Heart right ventricle (tissue), 16 donors: ENCODE data around the gene MLIP. TPM values are rescaled to one million over a fixed set of nuclear protein-coding genes. Genes with fewer than 3 reads are reported as not detected.
"Not testable (repeated sequence)": the region's sequence is repeated elsewhere in the genome, so short reads cannot be mapped to it uniquely, and the experiment has no call there.

Source experiments
- ATAC-seq, 8 donors: fragments of 200-7000 bp; cut with Tn5 transposase; one replicate each; pipeline ENCODE4 v1.9.1; 2020; ENCODE audit warnings: mild to moderate bottlenecking in 8 of 8, moderate library complexity in 8 of 8, moderate number of reproducible peaks in 1 of 8
- DNase-seq, 2 donors: peaks; one replicate each; pipeline ENCODE4 v3.0.0-alpha.2; 2020
- H3K27ac ChIP-seq, 10 donors: fragments of 200-600 bp; sonication (generic) in 2 of 10; one replicate each; pipeline versions ENCODE4 v1.5.0 to v1.8.0; 2020 to 2022; ENCODE audit warnings: mild to moderate bottlenecking in 3 of 10
- H3K27me3 ChIP-seq, 7 donors: fragments of 200-600 bp; one replicate each; pipeline ENCODE4 v1.8.0; 2021 to 2022; ENCODE audit warnings: mild to moderate bottlenecking in 2 of 7
- H3K36me3 ChIP-seq, 9 donors: fragments of 200-600 bp; sonication (generic) in 1 of 9; one replicate each; pipeline versions ENCODE4 v1.5.0 to v1.8.0; 2020 to 2022; ENCODE audit warnings: mild to moderate bottlenecking in 2 of 9
- H3K4me1 ChIP-seq, 9 donors: fragments of 200-600 bp; sonication (generic) in 1 of 9; one replicate each; pipeline versions ENCODE4 v1.5.0 to v1.8.0; 2020 to 2022; ENCODE audit warnings: mild to moderate bottlenecking in 4 of 9
- H3K4me3 ChIP-seq, 10 donors: fragments of 200-600 bp; sonication (generic) in 2 of 10; one replicate each; pipeline versions ENCODE4 v1.5.0 to v1.8.0; 2020 to 2022; ENCODE audit warnings: mild to moderate bottlenecking in 7 of 10, moderate library complexity in 2 of 10
- H3K9me3 ChIP-seq, 11 donors: fragments of 200-600 bp in 10 of 11; sonication (generic) in 2 of 11; one replicate each; pipeline versions ENCODE4 v1.5.0 to v1.8.0; 2013 to 2022; ENCODE audit warnings: mild to moderate bottlenecking in 2 of 11, control low read depth in 1 of 11, moderate library complexity in 1 of 11
- WGBS, 2 donors: extraction: QIAGEN DNeasy Blood & Tissue Kit; methylation state at CpG; one replicate each; pipeline ENCODE4 v1.1.7; 2013; ENCODE audit warnings: inconsistent platforms in 1 of 2; 5-methylcytosine and 5-hydroxymethylcytosine counted together
- intact Hi-C, 10 donors: fragments of 100-400 bp; cut with DNase I; formaldehyde crosslinking; loops; one replicate each; pipeline versions ENCODE4 v1.11.1 to v1.14.2; 2022
- polyA plus RNA-seq, 2 donors: library from polyadenylated mRNA; stranded (reverse); fragments of 200-250 nt; gene quantifications; one replicate each; pipeline ENCODE4 v1.2.3, GENCODE V29; 2013
- total RNA-seq, 10 donors: library from RNA; stranded (reverse); fragmentation: NEBNext Ultra II Directional in 3 of 10; extraction: Animal tissue kit (Norgen Biotek cat#: 25700) in 3 of 10; gene quantifications; one replicate each; pipeline versions ENCODE4 v1.2.1 to v1.2.4, GENCODE V29; 2021 to 2023
- TF ChIP-seq, protein P1 (sequence below), 9 donors: fragments of 200-600 bp; sonication (generic) in 2 of 9; IDR thresholded peaks; one replicate each; pipeline versions ENCODE4 v1.5.0 to v1.8.0; 2021 to 2022; ENCODE audit warnings: antibody characterized with exemption in 9 of 9, mild to moderate bottlenecking in 5 of 9, moderate library complexity in 1 of 9
- donor health status: Arrhythmogenic right ventricular cardiomyopathy.
- donor health status: ischemic (EF 13 %, LVEDD 7.1; RV severe dilation, severe dysfunction).
- donor health status: healthy with polysubstance abuse.
- donor health status: DM: no; HTN: yes; CAD: no.
- donor health status: DM: no; HTN: no; CAD: no.
- donor health status: ischemic (EF 25% LVEDD 6.9; RV normal size, moderate dysfunction).
- donor health status: ischemic (EF 25% LVEDD 5.7; RV mildly dilated, moderate dysfunction).
- donor health status: healthy.
- donor health status: DM: yes; HTN: yes; CAD: no.
- donor health status: Ischemic cardiomyopathy.
- donor health status: ischemic (EF 35%, LVEDD 5.7; RV mildly dilated, moderate dysfunction).
- donor health status: nonischemic (EF 11% LVEDD 7.7; RV severe dilation, severe dysfunction).
- donor health status: DM: yes; HTN: yes; CAD: no.
- donor health status: PGD.
- donor health status: ischemic (EF 29% LVEDD 5.4; RV normal size, mild dysfunction).
- donor health status: nonischemic (EF 23%, LVEDD 6.1; RV moderate dilation, normal function).

The MLIP gene
- total and polyA plus RNA-seq, 12 donors = 102 to 486 (median 394) TPM

DNA sequence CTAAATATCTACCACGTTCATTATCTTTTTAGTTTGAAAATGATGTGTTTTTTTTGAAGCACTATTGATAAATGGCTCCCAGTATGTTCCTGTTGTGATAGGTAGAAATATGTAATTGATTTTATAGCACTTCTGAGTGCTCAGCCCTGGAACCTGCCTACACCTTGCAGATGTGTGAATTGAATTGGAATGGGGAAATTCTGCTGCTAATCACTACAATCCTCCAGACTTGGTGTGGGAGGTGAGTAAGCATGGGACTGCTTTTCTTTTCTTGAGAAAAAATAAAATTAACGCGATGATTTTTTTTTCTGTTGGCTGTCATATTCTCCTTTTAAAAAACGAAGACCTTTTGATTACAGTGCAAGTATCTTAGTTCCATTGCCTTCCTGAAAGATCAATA lies 37.1 kb upstream of the MLIP start:
- TF ChIP-seq, protein P1, sequence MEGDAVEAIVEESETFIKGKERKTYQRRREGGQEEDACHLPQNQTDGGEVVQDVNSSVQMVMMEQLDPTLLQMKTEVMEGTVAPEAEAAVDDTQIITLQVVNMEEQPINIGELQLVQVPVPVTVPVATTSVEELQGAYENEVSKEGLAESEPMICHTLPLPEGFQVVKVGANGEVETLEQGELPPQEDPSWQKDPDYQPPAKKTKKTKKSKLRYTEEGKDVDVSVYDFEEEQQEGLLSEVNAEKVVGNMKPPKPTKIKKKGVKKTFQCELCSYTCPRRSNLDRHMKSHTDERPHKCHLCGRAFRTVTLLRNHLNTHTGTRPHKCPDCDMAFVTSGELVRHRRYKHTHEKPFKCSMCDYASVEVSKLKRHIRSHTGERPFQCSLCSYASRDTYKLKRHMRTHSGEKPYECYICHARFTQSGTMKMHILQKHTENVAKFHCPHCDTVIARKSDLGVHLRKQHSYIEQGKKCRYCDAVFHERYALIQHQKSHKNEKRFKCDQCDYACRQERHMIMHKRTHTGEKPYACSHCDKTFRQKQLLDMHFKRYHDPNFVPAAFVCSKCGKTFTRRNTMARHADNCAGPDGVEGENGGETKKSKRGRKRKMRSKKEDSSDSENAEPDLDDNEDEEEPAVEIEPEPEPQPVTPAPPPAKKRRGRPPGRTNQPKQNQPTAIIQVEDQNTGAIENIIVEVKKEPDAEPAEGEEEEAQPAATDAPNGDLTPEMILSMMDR (IDR thresholded peaks at IDR 0.05) = no peak
- WGBS, 2 donors = 55 to 58% methylated on average over 4 of the region's 4 CpGs
- no peak for ATAC-seq
- Histone ChIP-seq H3K36me3 (no peaks in the 10 kb centered on the region), H3K27ac (peak overlapping the region in 3 of 10 donors; percentile 12 to 63 (median 44)), H3K9me3 (no peaks in the 10 kb centered on the region), H3K4me3 (no peak overlapping the region), H3K4me1 (peaks cover 9 to 74% (median 35%) of the 10 kb centered on the region in 9 donors), H3K27me3 (no peaks in the 10 kb centered on the region)
- no peak for DNase-seq
- intact Hi-C loops = no loop called here

DNA sequence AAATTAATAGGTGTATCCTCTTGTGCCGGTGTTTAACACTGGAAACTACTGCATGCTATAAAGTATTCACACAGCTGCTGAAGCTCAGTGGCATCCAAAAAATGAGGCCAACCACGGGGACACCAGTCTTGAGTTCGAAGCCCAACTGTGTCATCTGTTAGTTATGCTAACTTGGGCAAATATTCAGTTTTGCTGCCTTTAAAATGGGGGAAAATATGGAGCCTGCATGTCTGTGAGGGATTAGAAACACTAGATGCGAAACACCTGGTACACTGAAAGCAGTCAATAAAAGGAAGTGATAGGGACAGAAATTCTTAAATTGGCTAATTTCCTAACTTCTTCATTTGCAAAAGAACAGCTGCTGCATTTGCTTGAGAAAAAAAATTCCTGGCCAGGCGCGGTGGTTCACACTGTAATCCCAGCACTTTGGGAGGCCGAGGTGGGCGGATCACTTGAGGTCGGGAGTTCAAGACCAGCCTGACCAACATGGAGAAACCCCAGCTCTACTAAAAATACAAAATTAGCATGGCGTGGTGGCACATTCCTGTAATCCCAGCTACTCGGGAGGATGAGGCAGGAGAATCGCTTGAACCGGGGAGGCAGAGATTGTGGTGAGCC lies 36.6 kb upstream of the MLIP start:
- 60 to 61% methylated on average over 13 of the region's 13 CpGs for WGBS, 2 donors
- no peaks in the 10 kb centered on the region for H3K9me3 ChIP-seq
- H3K4me3 ChIP-seq = no peak overlapping the region
- DNase-seq (peak in 1 of 2 donors; percentile 28), ATAC-seq (peak; percentile 40 to 76 (median 61))
- H3K27ac ChIP-seq = peak overlapping the region in 4 of 10 donors; percentile 15 to 63 (median 46)
- TF ChIP-seq, protein P1 (IDR thresholded peaks at IDR 0.05) = no peak
- intact Hi-C loops = no loop called here
- no peaks in the 10 kb centered on the region for H3K36me3 ChIP-seq
- no peaks in the 10 kb centered on the region for H3K27me3 ChIP-seq
- H3K4me1 ChIP-seq = peaks cover 9 to 74% (median 37%) of the 10 kb centered on the region in 9 donors

DNA sequence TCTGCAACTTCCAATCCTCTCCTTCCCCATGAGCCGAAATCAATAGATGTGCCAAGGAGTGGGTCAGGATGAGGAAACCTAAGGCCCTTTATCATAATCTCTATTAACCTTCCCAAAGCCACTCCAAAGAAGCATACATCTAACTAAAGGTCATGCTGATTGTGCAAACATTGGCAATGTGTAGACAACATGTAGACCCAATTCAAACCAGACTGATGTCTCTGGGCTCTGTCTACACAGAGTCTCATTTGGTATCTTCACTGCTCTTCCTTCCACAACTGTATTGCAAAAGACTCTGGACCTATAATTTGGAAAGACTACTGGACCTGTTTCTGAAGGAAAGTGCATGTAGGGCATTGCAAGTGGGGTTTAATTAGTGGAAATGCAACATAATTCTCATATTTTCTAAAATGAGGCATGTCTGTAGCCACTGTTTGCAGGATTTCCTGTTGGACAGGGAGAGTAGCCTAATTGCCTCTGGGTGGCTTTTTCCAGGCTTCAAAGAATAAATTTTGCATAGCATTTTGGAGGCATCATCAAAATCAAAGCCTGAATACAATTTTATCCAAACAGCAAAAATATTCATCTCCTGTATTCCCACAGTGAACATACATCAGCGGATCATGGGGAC lies 35.0 kb upstream of the MLIP start:
- H3K4me3 ChIP-seq = no peak overlapping the region
- no peak for ATAC-seq
- no peaks in the 10 kb centered on the region for H3K9me3 ChIP-seq
- peak overlapping the region in 2 of 10 donors; percentile 37 to 44 for H3K27ac ChIP-seq
- no peak for DNase-seq
- TF ChIP-seq, protein P1 (IDR thresholded peaks at IDR 0.05) = no peak
- H3K4me1 ChIP-seq = peaks cover 9 to 59% (median 29%) of the 10 kb centered on the region in 9 donors
- intact Hi-C loops = no loop called here
- H3K36me3 ChIP-seq = no peaks in the 10 kb centered on the region
- 94 to 97% methylated on average over 2 of the region's 2 CpGs for WGBS, 2 donors
- no peaks in the 10 kb centered on the region for H3K27me3 ChIP-seq

DNA sequence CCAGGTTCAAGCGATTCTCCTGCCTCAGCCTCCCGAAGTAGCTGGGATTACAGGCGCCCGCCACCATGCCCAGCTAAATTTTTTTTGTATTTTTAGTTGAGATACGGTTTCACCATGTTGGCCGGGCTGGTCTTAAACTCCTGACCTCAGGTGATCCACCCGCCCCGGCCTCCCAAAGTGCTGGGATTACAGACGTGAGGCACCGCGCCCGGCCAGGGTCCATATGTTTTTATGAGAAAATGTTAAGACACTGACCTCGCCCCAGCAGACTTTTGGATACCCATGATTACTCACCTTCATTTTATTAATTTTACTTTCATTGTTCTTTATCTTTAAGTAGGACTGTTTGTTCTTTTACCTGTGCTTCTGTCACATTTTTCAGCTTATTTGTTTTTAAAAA lies 29.7 kb upstream of the MLIP start:
- H3K4me1 ChIP-seq = peaks cover 4 to 62% (median 43%) of the 10 kb centered on the region in 9 donors
- intact Hi-C loops = loop anchor here in 1 of 10 donors (10.0 kb wide), 1 partner anchor 67 kb away; no protein-coding TSS in a partner anchor
- 91 to 94% methylated on average over 13 of the region's 13 CpGs for WGBS, 2 donors
- H3K4me3 ChIP-seq, H3K27me3 ChIP-seq, H3K27ac ChIP-seq, H3K36me3 ChIP-seq, DNase-seq, ATAC-seq, H3K9me3 ChIP-seq: not testable (repeated sequence)

DNA sequence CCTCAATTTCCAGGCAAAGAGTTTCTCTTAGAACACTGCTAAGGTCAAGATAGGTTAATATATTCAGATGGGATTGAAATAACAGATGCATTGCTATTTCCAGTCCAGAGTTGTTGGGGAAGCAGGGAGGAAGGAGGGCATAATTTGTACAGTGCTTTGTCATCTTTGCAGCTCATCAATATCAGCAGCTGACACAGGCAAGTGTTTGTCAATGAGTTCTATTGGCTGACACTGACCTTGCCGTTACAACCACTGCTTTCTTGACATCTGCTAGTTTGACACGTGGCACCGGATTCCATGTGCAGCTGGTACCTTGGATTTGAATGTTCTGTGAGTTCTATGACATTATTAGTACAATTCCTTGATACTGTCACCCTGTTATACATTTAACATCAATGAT lies 28.0 kb upstream of the MLIP start:
- DNase-seq (no peak), ATAC-seq (no peak)
- H3K9me3 ChIP-seq = no peaks in the 10 kb centered on the region
- WGBS, 2 donors = 28 to 33% methylated on average over 3 of the region's 3 CpGs
- H3K27me3 ChIP-seq = no peaks in the 10 kb centered on the region
- no peaks in the 10 kb centered on the region for H3K36me3 ChIP-seq
- peak overlapping the region in 6 of 10 donors; percentile 2 to 84 (median 23) for H3K27ac ChIP-seq
- H3K4me1 ChIP-seq = peaks cover 0 to 63% (median 40%) of the 10 kb centered on the region in 9 donors
- TF ChIP-seq, protein P1 (IDR thresholded peaks at IDR 0.05) = no peak
- intact Hi-C loops = loop anchor here in 1 of 10 donors (10.0 kb wide), 1 partner anchor 68 kb away; no protein-coding TSS in a partner anchor
- no peak overlapping the region for H3K4me3 ChIP-seq
